K562 treated with DMSO at 1 percent for 12 hours (cell line): ENCODE measurements around the gene DPPA3. TPM values are rescaled to one million over a fixed set of nuclear protein-coding genes. Genes with fewer than 3 reads are reported as not detected.

Experiments used
- total RNA-seq: library from RNA; unstranded; fragments of 300-600 nt; gene quantifications from 2 replicates; pipeline ENCODE4 v1.2.3, GENCODE V29; 2022; ENCODE audit not compliant: insufficient read depth

The DPPA3 gene
- not detected in 2 replicates for total RNA-seq

GRCh38 chr12:7711133-7711532, at the start of gene DPPA3:
DPPA3 (plus strand) TSS chr12:7711433; CDS start chr12:7711571, 138 bp downstream.

GRCh38 chr12:7695566-7696197, 15.6 kb upstream of the DPPA3 start, which contains the start of gene GDF3:
GDF3 (minus strand) TSS chr12:7695775; CDS start chr12:7695728, 47 bp downstream.

GRCh38 chr12:7747246-7747645, 36.0 kb downstream of the DPPA3 start, which contains the start of gene CLEC4C:
CLEC4C (minus strand) TSS chr12:7747375; CDS start chr12:7747348, 27 bp downstream.

Other genes starting within 250 kb of the DPPA3 start
- not detected in 2 replicates for gene CD163, start 207.7 kb upstream of the DPPA3 start, total RNA-seq
- not detected in 2 replicates for gene APOBEC1, start 45.5 kb upstream of the DPPA3 start, total RNA-seq
- gene GDF3, start 15.7 kb upstream of the DPPA3 start, total RNA-seq, result not detected in 2 replicates
- not detected in 2 replicates for gene CLEC4C, start 35.9 kb downstream of the DPPA3 start, total RNA-seq
- gene NANOGNB, start 53.8 kb downstream of the DPPA3 start, total RNA-seq, result not detected in 2 replicates
- gene NANOG, start 78.0 kb downstream of the DPPA3 start, total RNA-seq, result not detected in 2 replicates
- gene SLC2A14, start 161.5 kb downstream of the DPPA3 start, total RNA-seq, result 0.52 TPM in 1 of 2 replicates, not detected in the other
- 48.6 and 88.3 TPM in 2 replicates for gene SLC2A3, start 224.8 kb downstream of the DPPA3 start, total RNA-seq